HL-60 (cell line): ENCODE measurements around the gene SCLY.
"Not testable (repeated sequence)": the region's sequence is repeated elsewhere in the genome, so short reads cannot be mapped to it uniquely, and the experiment has no call there.

Experiments
- DNase-seq, 2 experiments: peaks; one replicate each; pipeline ENCODE4 v3.0.0-alpha.2; 2010 to 2020; ENCODE audit warnings: low read depth in 1 of 2, low spot score in 1 of 2
- H3K27ac ChIP-seq: fragments of 250-450 bp; sonication (Bioruptor Pico); replicated peaks from 2 replicates; pipeline ENCODE4 v1.5.1; 2020; ENCODE audit warnings: mild to moderate bottlenecking, moderate library complexity
- H3K27me3 ChIP-seq: fragments of 250-450 bp; sonication (Bioruptor Pico); 2 replicates; pipeline ENCODE4 v1.5.1; 2021; ENCODE audit warnings: mild to moderate bottlenecking, moderate library complexity; ENCODE audit not compliant: insufficient read depth, poor library complexity, severe bottlenecking
- H3K4me3 ChIP-seq: replicated peaks from 2 replicates; pipeline ENCODE4 v1.5.1; 2011; ENCODE audit warnings: mild to moderate bottlenecking, control low read depth, low read length; ENCODE audit not compliant: insufficient read depth
- CTCF ChIP-seq: IDR thresholded peaks from one replicate; pipeline ENCODE4 v1.5.1; 2011; ENCODE audit warnings: low read length, control low read depth, inconsistent platforms; ENCODE audit not compliant: insufficient read depth
- GABPA ChIP-seq: IDR thresholded peaks from 2 replicates; pipeline ENCODE4 v1.6.1; 2012; ENCODE audit warnings: low read depth
- POLR2AphosphoS5 ChIP-seq: IDR thresholded peaks from 2 replicates; pipeline ENCODE4 v1.6.1; 2012; ENCODE audit warnings: low read depth
- REST ChIP-seq: IDR thresholded peaks from 2 replicates; pipeline ENCODE4 v1.6.1; 2012; ENCODE audit warnings: low read depth; ENCODE audit not compliant: insufficient replicate concordance
- SPI1 ChIP-seq: IDR thresholded peaks from 2 replicates; pipeline ENCODE4 v1.6.1; 2012; ENCODE audit warnings: low read depth, mild to moderate bottlenecking, borderline replicate concordance

SCLY gene

GRCh38 chr2:238046725-238047270, 14.0 kb upstream of the SCLY start:
- Histone ChIP-seq H3K4me3 (no peak overlapping the region), H3K27me3 (no peaks in the 10 kb centered on the region), H3K27ac (no peak overlapping the region)
- DNase-seq: no peak
- TF ChIP-seq REST: no peak
- no peak for TF ChIP-seq SPI1
- no peak for TF ChIP-seq CTCF
- TF ChIP-seq POLR2AphosphoS5: no peak
- TF ChIP-seq GABPA: no peak

GRCh38 chr2:238053191-238053776, 7.5 kb upstream of the SCLY start:
- no peak for TF ChIP-seq SPI1
- no peak for TF ChIP-seq POLR2AphosphoS5
- no peak for TF ChIP-seq REST
- no peak for TF ChIP-seq CTCF
- no peak for TF ChIP-seq GABPA
- Histone ChIP-seq H3K4me3 (no peak overlapping the region), H3K27ac (no peak overlapping the region), H3K27me3 (no peaks in the 10 kb centered on the region)
- DNase-seq: no peak

GRCh38 chr2:238055841-238056240, 5.0 kb upstream of the SCLY start:
- no peak for DNase-seq
- Histone ChIP-seq H3K27me3 (no peaks in the 10 kb centered on the region), H3K27ac (no peak overlapping the region), H3K4me3 (no peak overlapping the region)
- TF ChIP-seq CTCF (no peak), SPI1 (no peak), GABPA (no peak), POLR2AphosphoS5 (no peak), REST (no peak)

- DNase-seq, H3K27ac ChIP-seq, H3K4me3 ChIP-seq, H3K27me3 ChIP-seq: not testable (repeated sequence)
These were observed 2.9 kb upstream of the SCLY start for GRCh38 chr2:238057696-238058575.
